Ishikawa (cell line): ENCODE measurements around the gene AMMECR1.

Source experiments
- CEBPB ChIP-seq: IDR thresholded peaks from 2 replicates; pipeline ENCODE4 v1.6.1; 2012
- CREB1 ChIP-seq: IDR thresholded peaks from 2 replicates; pipeline ENCODE4 v1.6.1; 2012; ENCODE audit warnings: low read depth
- EGR1 ChIP-seq: IDR thresholded peaks from 2 replicates; pipeline ENCODE4 v1.6.1; 2012
- EP300 ChIP-seq: IDR thresholded peaks from 2 replicates; pipeline ENCODE4 v1.6.1; 2012; ENCODE audit warnings: borderline replicate concordance
- FOXM1 ChIP-seq: IDR thresholded peaks from 2 replicates; pipeline ENCODE4 v1.6.1; 2012; ENCODE audit warnings: low read depth, borderline replicate concordance
- MAX ChIP-seq: IDR thresholded peaks from 2 replicates; pipeline ENCODE4 v1.6.1; 2012
- NFIC ChIP-seq: IDR thresholded peaks from 2 replicates; pipeline ENCODE4 v1.6.1; 2012
- RAD21 ChIP-seq: IDR thresholded peaks from 2 replicates; pipeline ENCODE4 v1.6.1; 2012; ENCODE audit warnings: low read depth
- REST ChIP-seq: IDR thresholded peaks from 2 replicates; pipeline ENCODE4 v1.6.1; 2012; ENCODE audit warnings: low read depth, mild to moderate bottlenecking
- TAF1 ChIP-seq: IDR thresholded peaks from 2 replicates; pipeline ENCODE4 v1.6.1; 2012; ENCODE audit warnings: low read depth, mild to moderate bottlenecking
- TCF12 ChIP-seq: IDR thresholded peaks from 2 replicates; pipeline ENCODE4 v1.6.1; 2012; ENCODE audit warnings: low read depth
- TEAD4 ChIP-seq: IDR thresholded peaks from 2 replicates; pipeline ENCODE4 v1.6.1; 2012
- USF1 ChIP-seq: IDR thresholded peaks from 2 replicates; pipeline ENCODE4 v1.6.1; 2012
- YY1 ChIP-seq: IDR thresholded peaks from 2 replicates; pipeline ENCODE4 v1.6.1; 2012; ENCODE audit warnings: low read depth
- ZBTB7A ChIP-seq: IDR thresholded peaks from 2 replicates; pipeline ENCODE4 v1.6.1; 2012; ENCODE audit warnings: low read depth

The AMMECR1 gene

GRCh38 chrX:110188701-110189558 is 129.0 kb downstream of the AMMECR1 start:
- TF ChIP-seq NFIC (no peak), FOXM1 (no peak), ZBTB7A (no peak)

DNA sequence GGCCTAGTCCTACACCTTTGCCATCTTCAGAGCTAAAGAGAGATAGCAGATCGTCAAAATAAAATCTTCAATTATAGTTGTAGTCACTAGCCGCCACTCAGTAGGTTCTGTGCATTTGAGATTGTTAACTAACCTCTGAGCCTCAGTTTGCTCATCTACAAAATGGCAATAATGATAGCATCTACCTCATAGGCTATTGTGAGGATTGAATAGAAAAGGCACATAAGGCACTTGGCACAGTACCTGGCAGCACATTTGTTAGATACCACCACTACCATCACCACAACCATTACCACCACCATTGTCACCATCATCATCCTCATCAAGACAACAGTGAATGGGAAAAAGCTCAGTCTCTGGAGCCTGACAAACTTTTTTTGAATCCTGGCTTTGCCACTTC is 134.6 kb downstream of the AMMECR1 start:
- TF ChIP-seq REST, result no peak
- TF ChIP-seq CREB1, result no peak
- TF ChIP-seq ZBTB7A, result no peak
- no peak for TF ChIP-seq YY1
- TF ChIP-seq CEBPB, result no peak
- no peak for TF ChIP-seq MAX
- TF ChIP-seq NFIC, result no peak
- TF ChIP-seq EGR1, result no peak
- TF ChIP-seq FOXM1, result no peak
- no peak for TF ChIP-seq TCF12
- TF ChIP-seq TAF1, result no peak
- TF ChIP-seq TEAD4, result no peak
- TF ChIP-seq EP300, result no peak
- TF ChIP-seq USF1, result no peak
- no peak for TF ChIP-seq RAD21

DNA sequence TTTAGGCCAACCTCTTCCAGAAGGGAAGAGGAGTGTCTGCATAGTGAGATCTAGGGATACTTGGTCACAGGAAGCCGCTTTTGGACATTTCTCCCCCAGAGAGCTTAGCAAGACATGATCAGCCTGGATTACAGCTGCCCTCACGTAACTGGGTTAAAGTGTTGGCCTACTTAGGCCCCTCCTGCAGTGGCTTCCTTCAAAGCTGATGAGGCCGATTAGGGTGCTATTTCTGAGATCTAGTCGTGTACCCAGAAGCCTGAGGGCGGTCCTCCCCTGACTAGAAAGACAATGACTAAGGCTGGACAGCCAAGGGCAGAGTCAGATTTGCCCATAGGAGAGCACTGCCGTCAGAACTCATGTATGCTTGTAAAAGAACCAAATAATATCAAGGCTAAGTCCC is 135.0 kb downstream of the AMMECR1 start:
- no peak for TF ChIP-seq CEBPB
- TF ChIP-seq NFIC, result no peak
- TF ChIP-seq YY1, result no peak
- TF ChIP-seq REST, result no peak
- TF ChIP-seq ZBTB7A, result no peak
- TF ChIP-seq CREB1, result no peak
- TF ChIP-seq MAX, result no peak
- TF ChIP-seq TEAD4, result no peak
- TF ChIP-seq TCF12, result no peak
- TF ChIP-seq RAD21, result no peak
- TF ChIP-seq FOXM1, result no peak
- no peak for TF ChIP-seq USF1
- no peak for TF ChIP-seq EP300
- TF ChIP-seq EGR1, result no peak
- no peak for TF ChIP-seq TAF1

- TF ChIP-seq TCF12 (no peak), CEBPB (no peak), MAX (no peak), ZBTB7A (no peak), REST (no peak), TEAD4 (no peak), TAF1 (no peak), EP300 (no peak), NFIC (no peak), YY1 (no peak), EGR1 (no peak), FOXM1 (no peak), USF1 (no peak), RAD21 (no peak), CREB1 (no peak)
These were observed 135.5 kb downstream of the AMMECR1 start for GRCh38 chrX:110182362-110182761.
